Ascending aorta (tissue), 2 donors: ENCODE measurements around the gene CREB1. TPM values are rescaled to one million over a fixed set of nuclear protein-coding genes. Genes with fewer than 3 reads are reported as not detected.

Experiments used
- DNase-seq, 2 donors: peaks; one replicate each; pipeline ENCODE4 v3.0.0-alpha.2; 2019; ENCODE audit warnings: low spot score in 2 of 2
- H3K27ac ChIP-seq, 2 donors: fragments of 200-600 bp; sonication (generic); one replicate each; pipeline ENCODE4 v1.5.1; 2016 to 2017; ENCODE audit warnings: mild to moderate bottlenecking in 1 of 2
- H3K27me3 ChIP-seq: fragments of 200-600 bp; sonication (generic); one replicate; pipeline ENCODE4 v1.5.1; 2017
- H3K36me3 ChIP-seq, 2 donors: fragments of 200-600 bp; sonication (generic); one replicate each; pipeline ENCODE4 v1.5.1; 2016
- H3K4me1 ChIP-seq, 2 donors: fragments of 200-600 bp; sonication (generic); one replicate each; pipeline ENCODE4 v1.5.1; 2016 to 2017; ENCODE audit warnings: mild to moderate bottlenecking in 1 of 2
- H3K4me3 ChIP-seq, 2 donors: fragments of 200-600 bp; sonication (generic); one replicate each; pipeline ENCODE4 v1.5.1; 2016 to 2017; ENCODE audit warnings: mild to moderate bottlenecking in 1 of 2
- H3K9me3 ChIP-seq, 2 donors: fragments of 200-600 bp; sonication (generic); one replicate each; pipeline ENCODE4 v1.5.1; 2016
- intact Hi-C: fragments of 100-400 bp; cut with DNase I; formaldehyde crosslinking; loops from one replicate; pipeline ENCODE4 v1.15.1; 2023
- total RNA-seq: library from RNA; depleted of rRNA; stranded (reverse); fragments of >200 nt; gene quantifications from one replicate; pipeline ENCODE4 v1.1.0, GENCODE V29; 2016
- TF ChIP-seq, protein P1 (sequence below), 3 experiments: fragments of 200-600 bp in 2 of 3; fragments of 450-650 bp in 1 of 3; sonication (generic) in 2 of 3; IDR thresholded peaks; one replicate each; pipeline ENCODE4 v1.5.1; 2016 to 2019; ENCODE audit warnings: antibody characterized with exemption in 3 of 3, mild to moderate bottlenecking in 1 of 3, moderate library complexity in 1 of 3

The CREB1 gene
- total RNA-seq, 1 donor from 2014 or later, result 12.8 TPM

DNA sequence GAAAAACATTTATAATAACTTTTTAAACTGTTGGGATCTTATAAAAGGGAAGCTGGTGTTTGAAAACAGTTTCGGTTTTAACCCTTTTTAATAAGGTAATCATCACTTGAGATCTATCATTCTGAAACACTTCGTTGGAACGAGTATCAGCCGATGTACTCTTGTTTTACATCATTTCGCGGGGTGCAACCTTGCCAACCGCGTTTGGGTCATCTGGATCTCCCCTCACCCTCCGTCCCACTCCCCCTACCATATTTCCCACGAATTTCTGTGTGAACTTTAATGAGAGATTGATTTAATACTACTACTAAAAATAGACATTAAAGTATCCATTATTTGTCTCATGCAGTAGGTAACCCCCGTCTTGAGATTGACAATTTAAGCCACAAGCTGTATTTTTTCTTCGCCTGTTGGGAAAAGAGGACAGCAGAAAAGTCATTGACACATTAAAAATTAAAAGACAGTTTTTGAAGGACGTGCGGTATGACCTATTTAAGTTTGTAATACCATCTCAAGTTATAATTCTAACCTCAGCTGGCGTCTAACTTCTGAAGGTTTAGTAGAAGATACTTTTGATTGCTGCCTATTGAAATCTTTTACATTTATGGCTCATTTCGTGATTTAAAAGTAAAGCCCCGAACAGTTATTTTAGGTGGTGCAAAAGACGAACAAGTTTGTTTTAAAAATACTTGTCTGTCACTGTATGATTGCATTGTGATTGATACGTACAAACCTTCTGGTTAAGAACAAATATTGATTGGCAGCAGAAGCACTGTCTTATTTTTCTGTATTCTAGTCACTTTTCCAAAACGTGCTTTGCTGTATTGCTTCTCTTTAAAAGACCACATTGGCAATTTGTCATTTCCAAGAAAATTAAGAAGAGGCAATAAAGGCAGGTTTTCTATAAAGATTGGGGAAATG lies 1.5 kb downstream of the CREB1 start:
- TF ChIP-seq, protein P1, sequence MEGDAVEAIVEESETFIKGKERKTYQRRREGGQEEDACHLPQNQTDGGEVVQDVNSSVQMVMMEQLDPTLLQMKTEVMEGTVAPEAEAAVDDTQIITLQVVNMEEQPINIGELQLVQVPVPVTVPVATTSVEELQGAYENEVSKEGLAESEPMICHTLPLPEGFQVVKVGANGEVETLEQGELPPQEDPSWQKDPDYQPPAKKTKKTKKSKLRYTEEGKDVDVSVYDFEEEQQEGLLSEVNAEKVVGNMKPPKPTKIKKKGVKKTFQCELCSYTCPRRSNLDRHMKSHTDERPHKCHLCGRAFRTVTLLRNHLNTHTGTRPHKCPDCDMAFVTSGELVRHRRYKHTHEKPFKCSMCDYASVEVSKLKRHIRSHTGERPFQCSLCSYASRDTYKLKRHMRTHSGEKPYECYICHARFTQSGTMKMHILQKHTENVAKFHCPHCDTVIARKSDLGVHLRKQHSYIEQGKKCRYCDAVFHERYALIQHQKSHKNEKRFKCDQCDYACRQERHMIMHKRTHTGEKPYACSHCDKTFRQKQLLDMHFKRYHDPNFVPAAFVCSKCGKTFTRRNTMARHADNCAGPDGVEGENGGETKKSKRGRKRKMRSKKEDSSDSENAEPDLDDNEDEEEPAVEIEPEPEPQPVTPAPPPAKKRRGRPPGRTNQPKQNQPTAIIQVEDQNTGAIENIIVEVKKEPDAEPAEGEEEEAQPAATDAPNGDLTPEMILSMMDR (IDR thresholded peaks at IDR 0.05), result no peak
- H3K4me3 ChIP-seq, result peak overlapping the region; percentile 80 to 95
- no peaks in the 10 kb centered on the region for H3K27me3 ChIP-seq
- no peak for DNase-seq
- no peaks in the 10 kb centered on the region for H3K9me3 ChIP-seq
- H3K27ac ChIP-seq, result peak overlapping the region; percentile 94 to 97
- H3K36me3 ChIP-seq, result no peaks in the 10 kb centered on the region
- intact Hi-C loops, result loop anchor here (2.0 to 10.0 kb wide), 5 partner anchors 18 to 1374 kb away; partner anchors contain the start of genes EEF1B2, NDUFS1 and PIKFYVE
- peaks cover 7 to 45% of the 10 kb centered on the region in 2 donors for H3K4me1 ChIP-seq

DNA sequence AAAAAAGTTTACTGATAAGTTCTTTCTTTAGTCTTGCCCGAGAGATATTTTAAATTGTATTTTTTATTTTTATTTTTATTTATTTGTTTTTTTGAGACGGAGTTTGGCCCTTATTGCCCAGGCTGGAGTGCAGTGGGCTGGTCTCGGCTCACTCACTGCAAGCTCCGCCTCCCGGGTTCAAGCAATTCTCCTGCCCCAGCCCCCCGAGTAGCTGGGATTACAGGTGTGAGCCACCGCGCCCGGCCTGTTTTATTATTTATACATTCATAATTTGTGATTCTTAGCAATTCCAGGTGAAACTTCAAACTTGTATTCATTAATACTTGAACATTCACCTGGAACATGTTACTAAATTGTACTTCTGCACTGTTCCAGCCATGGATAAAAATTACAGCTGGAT lies 2.9 kb downstream of the CREB1 start:
- TF ChIP-seq, protein P1 (IDR thresholded peaks at IDR 0.05), result no peak
- H3K36me3 ChIP-seq, result no peaks in the 10 kb centered on the region
- H3K27me3 ChIP-seq, result no peaks in the 10 kb centered on the region
- intact Hi-C loops, result loop anchor here (5.0 to 10.0 kb wide), 4 partner anchors 400 to 1375 kb away; partner anchors contain the start of genes EEF1B2, NDUFS1 and PIKFYVE
- peak overlapping the region; percentile 61 to 97 for H3K27ac ChIP-seq
- H3K4me3 ChIP-seq, result no peak overlapping the region
- peaks cover 7 to 46% of the 10 kb centered on the region in 2 donors for H3K4me1 ChIP-seq
- DNase-seq, result no peak
- no peaks in the 10 kb centered on the region for H3K9me3 ChIP-seq

DNA sequence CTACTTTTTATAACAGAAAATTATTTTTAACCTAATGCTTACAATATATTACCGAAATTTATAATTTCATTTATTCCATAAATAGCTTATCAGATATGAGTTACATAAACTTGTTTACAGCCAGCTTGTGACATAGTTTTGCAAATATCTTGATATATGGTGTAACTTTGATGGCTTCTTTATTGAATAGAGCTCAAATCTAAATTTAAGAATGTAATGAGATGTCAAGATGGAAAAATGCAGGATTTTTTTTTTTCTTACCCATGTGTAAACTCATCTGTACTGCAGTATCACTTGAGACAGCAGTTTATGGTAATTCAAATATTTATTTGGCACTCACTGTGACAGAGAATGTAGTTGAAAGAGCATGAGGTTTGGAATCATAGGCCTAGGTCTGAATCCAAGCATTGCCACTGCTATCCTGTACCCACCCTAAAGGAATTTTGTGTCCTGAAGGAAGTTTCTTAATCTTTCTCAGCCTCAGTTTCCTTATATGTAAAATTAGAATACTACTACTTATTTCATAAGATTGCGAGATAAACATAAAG lies 3.8 kb downstream of the CREB1 start:
- Histone ChIP-seq H3K27ac (peak overlapping the region; percentile 61 to 97), H3K4me1 (peaks cover 7 to 50% of the 10 kb centered on the region in 2 donors), H3K27me3 (no peaks in the 10 kb centered on the region), H3K4me3 (no peak overlapping the region), H3K36me3 (no peaks in the 10 kb centered on the region), H3K9me3 (no peaks in the 10 kb centered on the region)
- intact Hi-C loops, result loop anchor here (5.0 to 10.0 kb wide), 4 partner anchors 401 to 1376 kb away; partner anchors contain the start of genes EEF1B2, NDUFS1 and PIKFYVE
- no peak for DNase-seq
- TF ChIP-seq, protein P1 (IDR thresholded peaks at IDR 0.05), result no peak

DNA sequence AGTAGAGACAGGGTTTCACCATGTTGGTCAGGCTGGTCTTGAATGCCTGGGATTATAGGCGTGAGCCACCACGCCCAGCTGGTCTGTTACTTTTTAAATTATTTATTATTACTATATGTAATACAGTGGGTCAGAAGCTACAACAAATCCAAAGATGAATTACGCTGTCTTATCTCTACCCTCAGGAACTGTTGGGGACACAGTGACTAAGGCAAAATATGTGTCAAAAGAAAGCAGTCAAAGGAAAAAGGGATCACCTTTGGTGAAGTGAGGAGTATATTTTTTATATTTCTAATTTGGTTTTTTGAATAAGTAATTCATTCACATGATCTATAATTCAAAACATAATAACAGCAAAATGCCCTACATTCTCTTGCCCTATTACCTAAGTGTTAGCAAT lies 4.7 kb downstream of the CREB1 start:
- no peak overlapping the region for H3K4me3 ChIP-seq
- H3K4me1 ChIP-seq, result peaks cover 7 to 52% of the 10 kb centered on the region in 2 donors
- intact Hi-C loops, result loop anchor here (5.0 to 10.0 kb wide), 4 partner anchors 402 to 1377 kb away; partner anchors contain the start of genes EEF1B2, NDUFS1 and PIKFYVE
- no peaks in the 10 kb centered on the region for H3K27me3 ChIP-seq
- TF ChIP-seq, protein P1 (IDR thresholded peaks at IDR 0.05), result no peak
- H3K9me3 ChIP-seq, result no peaks in the 10 kb centered on the region
- no peaks in the 10 kb centered on the region for H3K36me3 ChIP-seq
- no peak for DNase-seq
- H3K27ac ChIP-seq, result peak overlapping the region; percentile 61 to 97

DNA sequence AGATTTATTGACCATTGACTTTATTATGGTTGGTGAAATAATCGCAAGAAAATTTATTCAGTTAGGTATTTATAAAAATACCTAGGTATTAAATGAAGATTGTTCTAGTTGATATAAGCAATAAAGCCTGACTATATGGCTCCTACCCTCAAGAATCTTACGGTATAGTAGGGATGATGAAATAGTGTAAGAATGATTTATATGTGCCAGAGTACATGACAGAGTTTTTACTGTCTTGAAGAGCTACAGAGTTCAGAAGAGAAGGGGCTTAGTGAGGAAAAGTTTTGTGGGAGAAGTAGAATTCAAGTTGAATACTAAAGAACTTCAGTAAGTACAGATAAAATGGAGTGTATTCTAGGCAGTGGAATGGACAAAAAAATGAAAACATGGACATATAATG lies 9.7 kb downstream of the CREB1 start:
- DNase-seq, result no peak
- no peaks in the 10 kb centered on the region for H3K9me3 ChIP-seq
- intact Hi-C loops, result loop anchor here (10.0 kb wide), 1 partner anchor 725 kb away; the partner anchor contains the start of gene PIKFYVE
- peaks cover 0 to 27% of the 10 kb centered on the region in 2 donors for H3K4me1 ChIP-seq
- no peaks in the 10 kb centered on the region for H3K27me3 ChIP-seq
- no peak overlapping the region for H3K27ac ChIP-seq
- TF ChIP-seq, protein P1 (IDR thresholded peaks at IDR 0.05), result no peak
- no peaks in the 10 kb centered on the region for H3K36me3 ChIP-seq
- H3K4me3 ChIP-seq, result no peak overlapping the region
